Gastroesophageal sphincter (tissue), 3 donors: ENCODE data around the gene SGMS1.

Source experiments
- CTCF ChIP-seq, 4 experiments: fragments of 200-600 bp in 2 of 4; fragments of 450-650 bp in 2 of 4; sonication (generic) in 1 of 4; IDR thresholded peaks; one replicate each; pipeline ENCODE4 v1.5.1; 2017 to 2019; ENCODE audit warnings: antibody characterized with exemption in 4 of 4, mild to moderate bottlenecking in 2 of 4, moderate library complexity in 2 of 4
- POLR2A ChIP-seq, 2 donors: fragments of 450-650 bp; IDR thresholded peaks; one replicate each; pipeline ENCODE4 v1.6.1; 2017; ENCODE audit warnings: antibody characterized with exemption in 2 of 2, mild to moderate bottlenecking in 2 of 2, moderate library complexity in 1 of 2

- TF ChIP-seq POLR2A (IDR thresholded peaks at IDR 0.05) (no peak), CTCF (IDR thresholded peaks at IDR 0.05) (no peak)
Measured at GRCh38 chr10:50503661-50504320, 120.0 kb downstream of the SGMS1 start.
